ENCODE data around the gene OPRPN. TPM values are rescaled to one million over a fixed set of nuclear protein-coding genes. Genes with fewer than 3 reads are reported as not detected.

The OPRPN gene
- total and polyA plus RNA-seq, 2 donors (not counting 1 experiment from before 2014, with no cell fraction given), result not detected

DNA sequence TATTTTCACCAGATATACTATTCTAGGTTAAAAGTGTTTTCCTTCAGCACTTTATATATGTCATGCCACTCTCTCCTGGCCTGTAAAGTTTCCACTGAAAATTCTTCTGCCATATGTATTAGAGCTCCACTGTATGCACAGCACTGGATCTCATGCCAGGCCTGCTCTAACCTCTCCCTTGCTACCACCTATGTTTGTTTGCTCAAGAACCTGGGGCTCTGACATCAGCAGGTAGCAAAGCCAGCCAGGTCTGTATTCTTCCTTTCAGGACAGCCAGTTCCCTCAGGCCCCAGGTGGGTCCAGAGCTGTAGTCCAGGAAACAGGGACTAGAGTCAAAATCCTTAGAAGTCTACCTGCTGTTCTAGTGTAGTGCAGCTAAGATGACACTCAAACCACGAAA is 55.2 kb downstream of the OPRPN start:
- Histone ChIP-seq H3K9ac (ENCODE audit: insufficient read depth, low read length) (no peak overlapping the region), H3K4me2 (ENCODE audit: extremely low read depth, insufficient read depth, low read length) (no peak overlapping the region), H2AFZ (ENCODE audit: low read length) (no peak overlapping the region), H3K4me1 (ENCODE audit: control insufficient read depth, extremely low read depth, insufficient read depth, low read length) (no peaks in the 10 kb centered on the region), H3K27ac (ENCODE audit: insufficient read depth, low read length) (no peak overlapping the region), H4K20me1 (ENCODE audit: control insufficient read depth, extremely low read depth, insufficient read depth, low read length) (no peaks in the 10 kb centered on the region), H3K4me3 (replicated peaks in 1 of 4; ENCODE audit: control extremely low read depth in 1 of 4, insufficient read depth in 1 of 4, low read depth in 3 of 4, low read length in 4 of 4) (no peak overlapping the region), H3K9me3 (ENCODE audit: control insufficient read depth, insufficient read depth, low read depth, low read length) (no peaks in the 10 kb centered on the region), H3K79me2 (ENCODE audit: control insufficient read depth, insufficient read depth, low read length) (no peaks in the 10 kb centered on the region), H3K27me3 (ENCODE audit: control insufficient read depth, insufficient read depth, low read length) (no peaks in the 10 kb centered on the region), H3K36me3 (ENCODE audit: control insufficient read depth, insufficient read depth, low read length) (no peaks in the 10 kb centered on the region)
- TF ChIP-seq EZH2 (IDR thresholded peaks at IDR 0.05; ENCODE audit: low read length, missing control alignments), result no peak
- TF ChIP-seq, protein P1, sequence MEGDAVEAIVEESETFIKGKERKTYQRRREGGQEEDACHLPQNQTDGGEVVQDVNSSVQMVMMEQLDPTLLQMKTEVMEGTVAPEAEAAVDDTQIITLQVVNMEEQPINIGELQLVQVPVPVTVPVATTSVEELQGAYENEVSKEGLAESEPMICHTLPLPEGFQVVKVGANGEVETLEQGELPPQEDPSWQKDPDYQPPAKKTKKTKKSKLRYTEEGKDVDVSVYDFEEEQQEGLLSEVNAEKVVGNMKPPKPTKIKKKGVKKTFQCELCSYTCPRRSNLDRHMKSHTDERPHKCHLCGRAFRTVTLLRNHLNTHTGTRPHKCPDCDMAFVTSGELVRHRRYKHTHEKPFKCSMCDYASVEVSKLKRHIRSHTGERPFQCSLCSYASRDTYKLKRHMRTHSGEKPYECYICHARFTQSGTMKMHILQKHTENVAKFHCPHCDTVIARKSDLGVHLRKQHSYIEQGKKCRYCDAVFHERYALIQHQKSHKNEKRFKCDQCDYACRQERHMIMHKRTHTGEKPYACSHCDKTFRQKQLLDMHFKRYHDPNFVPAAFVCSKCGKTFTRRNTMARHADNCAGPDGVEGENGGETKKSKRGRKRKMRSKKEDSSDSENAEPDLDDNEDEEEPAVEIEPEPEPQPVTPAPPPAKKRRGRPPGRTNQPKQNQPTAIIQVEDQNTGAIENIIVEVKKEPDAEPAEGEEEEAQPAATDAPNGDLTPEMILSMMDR (conservative IDR thresholded peaks at IDR 0.05 in 1 of 2, IDR thresholded peaks at IDR 0.05 in 1 of 2; ENCODE audit: low read depth in 1 of 2, low read length in 2 of 2), result no peak
- DNase-seq (ENCODE audit: low read depth in 2 of 2), result no peak

Other genes with a start within 250 kb of the OPRPN start
- not detected in 2 replicates for gene PRR27, start 243.7 kb upstream of the OPRPN start, total RNA-seq
- gene PRR27, start 243.7 kb upstream of the OPRPN start, polyA plus RNA-seq, result not detected in 2 replicates
- gene ODAM, start 202.2 kb upstream of the OPRPN start, total RNA-seq, result not detected in 2 replicates
- not detected in 2 replicates for gene ODAM, start 202.2 kb upstream of the OPRPN start, polyA plus RNA-seq
- not detected in 2 replicates for gene FDCSP, start 171.8 kb upstream of the OPRPN start, total RNA-seq
- not detected in 2 replicates for gene FDCSP, start 171.8 kb upstream of the OPRPN start, polyA plus RNA-seq
- gene CSN3, start 155.3 kb upstream of the OPRPN start, total RNA-seq, result not detected in 2 replicates
- not detected in 2 replicates for gene CSN3, start 155.3 kb upstream of the OPRPN start, polyA plus RNA-seq
- gene CABS1, start 63.0 kb upstream of the OPRPN start, total RNA-seq, result not detected in 2 replicates
- not detected in 2 replicates for gene CABS1, start 63.0 kb upstream of the OPRPN start, polyA plus RNA-seq
- gene SMR3A, start 37.2 kb upstream of the OPRPN start, total RNA-seq, result not detected in 2 replicates
- not detected in 2 replicates for gene SMR3A, start 37.2 kb upstream of the OPRPN start, polyA plus RNA-seq
- not detected in 2 replicates for gene SMR3B, start 14.8 kb upstream of the OPRPN start, total RNA-seq
- not detected in 2 replicates for gene SMR3B, start 14.8 kb upstream of the OPRPN start, polyA plus RNA-seq
- gene MUC7, start 74.3 kb downstream of the OPRPN start, total RNA-seq, result not detected in 2 replicates
- gene MUC7, start 74.3 kb downstream of the OPRPN start, polyA plus RNA-seq, result not detected in 2 replicates
- gene AMTN, start 120.6 kb downstream of the OPRPN start, total RNA-seq, result not detected in 2 replicates
- gene AMTN, start 120.6 kb downstream of the OPRPN start, polyA plus RNA-seq, result not detected in 2 replicates
- not detected in 2 replicates for gene AMBN, start 194.3 kb downstream of the OPRPN start, total RNA-seq
- gene AMBN, start 194.3 kb downstream of the OPRPN start, polyA plus RNA-seq, result not detected in 2 replicates
- under 0.01 and 0.50 TPM in 2 replicates for gene ENAM, start 230.8 kb downstream of the OPRPN start, total RNA-seq
- gene ENAM, start 230.8 kb downstream of the OPRPN start, polyA plus RNA-seq, result 0.33 and 0.58 TPM in 2 replicates